ELR (cell line): Measurements from ENCODE around the gene ACOT11.

Source experiments
- DNase-seq: peaks from one replicate; pipeline ENCODE4 v3.0.0-alpha.2; 2015; ENCODE audit warnings: low read depth

The ACOT11 gene

DNA sequence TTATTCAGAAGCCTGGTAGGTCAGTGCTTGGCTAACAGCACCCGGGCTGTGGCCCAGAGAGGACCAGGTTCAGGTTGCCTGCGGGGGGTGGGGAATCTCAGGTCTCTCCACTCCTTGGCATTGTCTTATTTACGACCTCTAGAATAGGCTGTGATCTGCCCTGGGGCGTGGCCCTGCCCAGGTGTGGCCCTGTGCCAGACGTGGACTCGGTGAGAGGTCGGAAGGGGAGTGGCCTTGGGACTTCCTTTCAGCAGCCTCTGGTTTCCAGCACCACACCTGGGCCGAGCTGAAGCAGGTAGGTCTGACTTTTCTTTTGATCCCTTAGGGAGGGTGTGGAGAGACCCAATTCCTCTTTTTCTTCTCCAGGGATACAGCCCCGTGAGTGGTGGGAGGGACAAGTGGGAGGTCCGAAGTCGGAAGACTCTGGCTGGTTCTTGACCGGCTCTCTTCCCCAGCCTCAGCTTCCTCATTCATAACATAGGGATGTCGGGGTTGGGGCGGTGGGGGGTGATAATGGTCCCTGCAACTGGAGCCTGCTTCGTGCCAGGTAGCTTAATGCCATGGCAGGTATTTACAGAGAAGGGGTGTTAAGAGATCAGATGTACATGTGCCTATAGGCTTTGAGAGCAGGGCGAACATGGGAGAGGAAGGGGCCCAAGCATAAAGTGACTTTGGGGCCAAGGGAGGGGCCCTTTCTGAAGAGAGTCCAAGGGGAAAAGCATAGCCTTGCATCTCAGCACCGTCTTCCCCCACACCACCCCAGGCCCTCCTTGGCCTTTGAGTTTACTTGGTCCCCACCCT lies 16.5 kb downstream of the ACOT11 start:
- no peak for DNase-seq

DNA sequence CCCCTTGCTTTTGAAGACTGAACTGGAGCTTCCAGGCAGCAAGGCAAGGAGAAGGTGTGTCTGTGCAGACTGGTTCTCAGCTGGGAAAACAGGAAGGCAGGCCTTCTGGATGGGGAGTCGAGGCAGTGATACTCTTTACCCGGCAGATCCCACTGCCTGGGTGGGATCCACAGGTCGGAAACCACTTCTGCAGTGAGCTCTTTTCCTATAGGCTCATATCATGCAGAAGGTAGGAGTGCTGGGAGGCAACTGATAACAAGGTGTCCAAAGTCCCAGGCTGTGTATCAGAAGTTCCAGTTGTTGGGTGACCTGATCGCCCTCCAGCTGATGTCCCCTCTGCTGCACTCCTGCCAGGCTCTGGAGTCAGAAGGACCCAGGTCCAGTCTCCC lies 17.1 kb downstream of the ACOT11 start:
- DNase-seq: no peak

DNA sequence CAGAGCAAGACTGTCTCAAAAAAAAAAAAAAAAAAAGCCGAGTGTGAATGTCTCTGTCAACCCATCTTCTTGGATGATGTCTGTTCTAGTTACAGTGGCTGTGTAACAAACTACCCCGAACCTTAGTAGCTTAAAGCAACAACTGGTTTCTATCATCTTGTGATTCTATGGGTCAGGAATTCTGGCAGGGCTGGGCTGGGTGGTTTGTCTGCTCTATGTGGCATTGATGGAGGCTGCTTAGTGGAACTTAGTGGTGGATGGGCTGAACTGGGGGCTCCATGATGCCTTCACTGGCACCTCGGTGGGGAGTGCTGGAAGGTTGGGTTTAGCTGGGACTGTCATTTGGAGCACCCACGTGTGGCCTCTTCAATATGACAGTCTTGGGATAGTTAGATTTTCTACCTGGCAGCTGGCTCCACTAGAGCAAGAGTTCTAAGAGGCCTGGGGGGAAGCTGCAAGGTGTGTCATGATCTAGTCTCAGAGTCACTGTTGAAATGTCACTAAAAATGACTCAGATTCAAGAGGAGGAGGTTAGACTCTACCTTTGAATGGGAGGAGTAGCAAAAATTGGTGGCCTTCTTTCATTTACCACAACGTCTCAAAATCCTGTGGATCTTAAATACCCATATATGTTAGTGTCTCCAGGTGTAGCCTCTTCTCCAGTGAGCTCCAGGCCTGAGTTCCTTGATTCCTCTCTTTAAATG lies 18.6 kb downstream of the ACOT11 start:
- no peak for DNase-seq

DNA sequence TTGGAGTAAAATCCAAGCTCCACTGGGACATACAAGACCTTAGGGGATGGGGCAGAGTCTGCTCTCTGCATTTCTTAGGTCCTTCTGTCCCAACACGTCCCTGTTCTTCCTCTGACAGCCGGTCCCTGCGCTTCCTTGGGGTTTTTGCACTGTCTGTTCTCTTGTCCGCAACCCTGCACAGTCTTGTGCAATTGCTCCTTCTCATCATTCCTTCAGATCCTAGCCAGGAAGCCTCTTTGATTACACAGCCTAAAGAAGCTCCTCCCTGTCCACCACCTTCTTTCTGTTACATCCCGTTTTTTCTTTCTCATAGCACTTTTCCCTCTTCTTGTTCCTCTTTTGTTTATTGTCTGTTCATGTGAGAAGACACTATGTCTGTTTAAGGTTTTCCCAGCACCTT lies 19.9 kb downstream of the ACOT11 start:
- DNase-seq: no peak

DNA sequence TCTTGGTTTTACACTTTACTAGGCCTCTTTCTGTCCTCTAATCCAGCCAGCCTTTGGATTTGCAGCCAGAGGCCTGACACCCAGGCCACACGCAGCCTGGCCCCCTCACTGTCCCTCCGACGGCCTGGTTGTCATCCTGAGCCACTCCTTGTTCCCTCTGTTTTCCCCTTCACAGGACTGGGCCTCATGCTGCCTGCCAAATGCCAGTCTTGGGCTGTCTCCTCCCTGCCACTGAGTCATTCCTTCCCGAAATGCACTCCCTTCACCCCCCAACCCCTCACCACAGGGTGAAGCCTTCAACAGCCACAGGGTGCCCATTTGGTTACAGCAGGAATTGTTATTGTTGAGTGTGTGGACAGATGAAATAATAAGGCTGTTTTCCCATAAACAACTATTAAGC lies 21.3 kb downstream of the ACOT11 start:
- no peak for DNase-seq

DNA sequence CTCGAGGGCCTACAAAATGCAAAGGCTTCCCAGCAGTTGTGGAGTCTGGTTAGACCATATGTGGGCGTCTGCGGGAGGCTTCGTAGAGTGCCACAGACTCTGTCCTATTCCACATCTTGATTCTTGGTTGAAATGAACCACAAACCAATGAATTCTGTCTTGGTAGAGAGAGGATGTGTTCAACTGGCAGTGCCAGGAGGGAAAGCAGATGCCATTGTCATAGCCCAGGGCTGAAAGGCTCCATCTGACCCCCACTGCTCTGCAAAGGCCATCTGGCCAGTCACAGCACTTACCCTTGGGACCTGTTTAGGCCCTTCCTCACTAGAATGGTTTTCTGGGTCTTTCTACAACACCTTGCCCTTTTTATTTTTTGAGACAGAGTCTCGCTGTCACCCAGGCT lies 22.1 kb downstream of the ACOT11 start:
- no peak for DNase-seq

DNA sequence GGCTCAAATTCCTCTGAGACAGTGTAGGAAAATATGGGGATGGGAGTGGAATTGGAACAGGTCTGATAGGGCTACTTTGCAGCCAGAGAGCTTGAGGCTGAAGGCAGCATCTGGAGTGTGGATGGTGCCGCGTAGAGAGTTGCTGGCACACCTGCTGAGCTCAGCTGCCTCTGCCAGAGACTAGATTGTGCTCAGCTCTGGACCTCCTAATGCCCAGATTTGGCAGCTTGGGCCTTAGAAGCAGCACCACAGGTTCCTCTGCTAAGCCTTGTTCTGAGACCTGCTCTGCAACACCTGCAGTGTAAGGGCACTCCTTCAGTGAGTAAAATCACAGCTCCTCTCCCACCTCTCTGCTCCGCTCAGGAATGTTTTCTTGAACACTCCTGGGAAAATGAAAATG lies 23.3 kb downstream of the ACOT11 start:
- no peak for DNase-seq

DNA sequence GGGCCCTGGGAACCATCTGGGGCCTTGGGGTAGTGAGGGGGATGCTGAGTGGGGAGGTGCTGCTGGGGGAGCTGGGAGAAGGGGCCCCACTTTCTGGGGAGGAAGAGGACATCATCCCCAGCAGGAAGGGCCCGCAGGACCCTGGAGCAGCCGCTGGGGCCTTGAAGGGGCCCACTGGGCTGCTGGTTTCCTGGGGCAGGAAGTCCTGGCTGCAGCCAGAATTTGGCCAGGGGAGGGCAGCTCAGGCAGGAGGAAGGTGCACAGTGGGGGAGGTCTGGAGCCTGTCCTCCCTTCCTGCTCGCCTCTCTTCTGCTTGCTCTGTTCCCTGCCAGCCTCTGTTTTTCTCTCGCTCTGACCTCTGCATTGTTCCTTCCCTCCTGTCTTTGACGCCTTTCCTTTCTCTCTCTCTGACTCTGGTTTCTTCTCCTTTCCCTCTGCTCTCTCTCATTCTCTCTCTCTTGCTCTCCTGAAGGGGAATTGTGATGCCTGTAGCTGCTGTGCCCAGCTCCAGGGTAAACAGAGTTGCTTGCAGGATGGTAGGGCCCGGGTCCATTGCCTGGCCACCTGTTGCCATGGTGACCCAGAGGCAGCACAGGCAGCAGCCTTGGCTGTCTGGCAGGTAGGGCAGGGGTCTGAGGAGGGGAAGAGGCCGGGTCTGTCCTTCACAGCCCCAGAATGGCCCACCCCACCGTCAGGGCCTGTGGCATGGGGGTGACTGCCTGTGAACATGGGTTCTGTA lies 23.9 kb downstream of the ACOT11 start:
- DNase-seq: peak; percentile 16

DNA sequence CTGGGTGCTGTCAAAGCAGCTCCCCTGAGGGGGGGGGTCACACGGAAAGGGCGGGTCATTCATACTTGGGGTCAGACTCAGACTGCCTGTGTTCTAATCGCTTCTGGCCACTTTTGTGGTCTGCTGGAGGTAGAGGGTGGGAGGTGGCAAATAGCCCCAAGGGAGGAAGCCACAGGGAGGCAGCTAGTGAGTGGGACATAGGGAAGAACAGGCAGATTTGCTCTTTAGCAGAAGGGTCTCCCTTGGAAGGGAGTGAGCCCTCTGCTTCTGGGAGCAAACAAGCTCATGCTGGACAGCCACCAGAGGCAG lies 24.5 kb downstream of the ACOT11 start:
- DNase-seq: no peak

DNA sequence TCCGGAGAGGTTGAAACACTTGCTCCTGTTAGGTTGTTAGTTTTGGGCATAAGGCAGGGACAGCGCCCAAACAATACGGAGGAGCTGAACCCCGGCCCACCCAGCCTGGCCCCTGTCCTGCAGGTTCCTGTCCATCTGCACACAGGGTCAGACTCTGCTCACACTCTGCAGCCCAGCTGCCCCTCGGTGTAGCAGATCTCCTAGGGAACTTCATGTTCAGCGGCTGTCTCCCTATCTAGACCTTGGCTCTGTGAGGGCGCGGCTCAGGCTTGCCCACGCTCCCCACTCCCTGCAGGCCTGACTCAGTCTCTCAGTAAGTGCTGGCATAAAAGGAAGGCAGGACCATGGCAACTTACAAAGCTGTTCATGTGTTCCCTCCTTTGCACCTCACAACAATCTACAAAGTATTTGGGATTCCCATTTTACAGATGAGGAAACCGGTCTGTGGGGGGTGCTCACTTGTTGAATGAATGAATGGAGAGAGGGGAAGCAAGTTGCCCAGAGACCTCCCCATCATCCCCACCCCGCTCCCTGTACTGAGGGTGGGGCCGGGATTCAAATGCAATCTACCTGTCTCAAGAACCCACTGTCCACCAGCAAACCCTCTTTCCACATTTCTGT lies 26.2 kb downstream of the ACOT11 start:
- no peak for DNase-seq

DNA sequence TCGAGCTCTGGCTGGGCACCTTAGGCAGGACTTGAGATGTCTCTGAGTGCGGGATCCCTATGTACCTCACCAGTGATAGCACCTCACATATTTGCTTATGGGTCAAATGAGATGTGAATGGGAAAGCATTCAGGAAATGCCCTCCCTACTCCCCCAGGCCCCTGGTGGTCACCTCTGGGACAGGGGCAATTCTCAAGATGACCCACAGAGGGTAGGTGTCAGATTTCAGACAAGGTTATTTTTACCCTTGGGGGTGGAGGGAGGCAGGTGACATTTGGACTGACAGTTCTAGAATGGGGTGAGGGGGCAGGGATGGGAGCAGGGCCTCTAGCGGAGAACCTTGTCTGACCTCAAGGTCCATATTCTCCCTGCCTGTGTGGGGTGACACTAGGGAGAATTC lies 27.1 kb downstream of the ACOT11 start:
- no peak for DNase-seq

DNA sequence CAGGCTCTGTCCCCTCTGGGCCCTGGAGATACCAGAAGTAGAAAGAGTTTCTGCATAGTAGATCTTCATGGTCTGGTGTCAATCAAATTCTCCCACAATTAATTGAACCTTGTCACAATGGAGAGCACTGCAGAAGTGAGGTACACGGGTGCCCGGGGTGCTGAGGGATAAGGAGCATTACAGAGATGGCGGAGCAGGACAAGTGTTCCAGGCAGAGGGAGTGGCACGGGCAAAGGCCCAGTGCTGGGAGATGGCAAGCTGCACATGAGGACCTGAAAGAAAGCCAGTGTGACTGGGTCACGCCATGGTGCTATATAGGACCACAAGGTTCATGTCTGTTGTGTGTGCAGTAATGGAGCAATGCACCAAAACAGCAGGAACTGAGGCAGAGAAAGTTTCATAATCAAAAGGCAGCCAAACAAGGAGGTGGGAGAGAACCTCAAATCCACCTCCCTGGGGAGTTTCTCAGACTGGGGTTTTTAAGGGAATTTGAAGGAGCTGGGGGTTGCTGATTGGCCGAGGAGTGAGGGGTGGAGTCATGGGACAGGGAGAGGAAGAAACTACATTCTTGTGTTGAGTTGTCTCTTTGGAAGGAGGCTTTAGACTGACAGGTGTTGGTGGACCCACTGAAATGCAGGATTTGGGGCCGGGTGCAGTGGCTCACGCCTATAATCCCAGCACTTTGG lies 27.7 kb downstream of the ACOT11 start:
- no peak for DNase-seq

DNA sequence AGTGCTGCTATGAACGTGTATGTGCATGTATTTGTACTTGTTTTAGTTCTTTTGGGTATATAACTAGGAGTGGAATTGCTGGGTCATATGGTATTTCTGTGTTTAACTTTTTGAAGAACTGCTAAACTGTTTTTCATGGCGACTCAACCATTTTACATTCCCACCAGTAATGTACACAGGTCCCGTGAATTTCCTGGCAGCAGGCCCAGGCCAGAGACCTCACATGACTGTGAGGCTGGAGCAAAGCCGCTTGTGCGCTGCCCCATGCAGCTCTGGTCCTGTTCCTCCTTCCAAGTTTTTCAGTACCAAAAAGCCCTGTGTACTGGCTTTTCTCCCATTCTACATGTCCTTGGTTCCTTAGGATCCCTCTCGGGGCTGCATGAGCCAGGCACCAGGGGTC lies 29.6 kb downstream of the ACOT11 start:
- DNase-seq: peak; percentile 18

DNA sequence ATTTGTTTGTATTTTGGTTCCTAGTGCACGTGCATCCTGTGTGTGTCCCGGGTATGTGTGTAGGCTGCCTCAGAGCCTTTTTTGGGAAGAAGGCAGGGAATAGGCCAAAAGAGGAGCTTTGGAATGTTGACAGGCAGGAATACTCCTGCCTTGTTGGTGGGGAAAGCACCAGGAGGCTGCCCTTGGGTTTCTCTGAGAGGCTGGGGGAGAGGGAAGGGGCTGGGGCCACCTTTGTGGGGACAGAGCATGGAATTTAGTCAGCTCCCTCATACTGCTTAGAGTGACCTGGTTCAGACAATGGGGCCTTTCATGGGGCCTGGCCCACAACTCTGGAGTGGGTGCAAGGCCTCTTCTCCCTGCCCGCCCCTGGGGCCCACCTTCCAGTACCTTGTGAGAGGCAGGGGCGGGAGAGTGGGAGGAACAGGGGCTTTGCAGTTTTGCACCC lies 31.3 kb downstream of the ACOT11 start:
- no peak for DNase-seq

DNA sequence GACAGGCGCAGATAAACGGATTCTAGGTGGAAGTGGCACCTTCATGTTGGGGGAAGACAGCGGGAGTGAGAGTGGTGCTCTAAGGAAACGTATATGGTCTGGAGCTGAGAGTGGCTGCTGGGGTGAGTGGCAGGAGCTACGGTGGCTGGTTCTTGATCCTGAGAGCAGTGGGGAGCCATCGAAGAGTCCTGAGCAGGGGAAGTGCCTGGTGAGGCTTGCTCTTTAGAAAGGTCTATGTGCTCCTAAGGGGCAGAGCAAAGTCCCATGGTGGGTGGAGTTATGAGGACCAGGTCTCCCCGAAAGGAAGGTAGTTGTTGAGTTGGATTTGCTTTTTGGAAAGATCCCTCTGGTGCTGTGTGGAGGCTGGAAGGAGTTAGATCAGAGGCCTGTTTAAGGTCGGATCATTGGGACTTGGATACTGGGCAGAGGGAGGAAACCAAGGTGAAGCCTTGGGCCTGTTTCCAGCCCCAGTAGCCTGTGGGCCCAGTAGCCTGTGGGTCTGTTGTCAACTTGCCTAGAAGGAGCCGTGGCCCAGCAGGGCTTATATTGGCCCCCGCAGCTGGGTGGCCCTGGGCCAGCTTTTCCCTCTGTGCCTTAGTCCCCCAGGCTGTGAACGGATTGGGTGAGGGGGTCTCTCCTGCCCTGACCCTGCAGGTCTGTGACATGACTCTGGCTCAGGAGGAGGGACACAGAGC lies 33.0 kb downstream of the ACOT11 start:
- DNase-seq: no peak

DNA sequence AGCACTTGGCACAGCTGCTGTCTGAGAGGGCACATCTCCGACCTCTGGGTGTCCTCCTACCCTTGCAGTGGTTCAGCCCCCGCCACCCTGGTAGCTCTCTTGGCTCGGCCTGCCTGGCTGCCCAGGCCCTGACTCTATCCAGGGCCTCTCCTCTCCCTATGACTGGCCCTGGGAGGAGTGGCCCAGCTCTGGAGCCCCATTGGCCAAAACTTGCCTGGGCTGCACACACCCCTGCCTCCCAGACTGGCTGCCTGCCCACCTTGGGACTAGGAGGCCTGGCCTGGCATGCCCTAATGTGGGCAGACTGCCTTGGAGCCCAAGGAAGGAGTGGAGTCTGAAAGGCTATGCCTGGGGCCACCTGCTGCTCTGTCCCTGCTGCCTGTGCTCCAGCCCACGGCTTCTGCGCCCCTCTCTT lies 33.6 kb downstream of the ACOT11 start:
- DNase-seq: peak; percentile 45

DNA sequence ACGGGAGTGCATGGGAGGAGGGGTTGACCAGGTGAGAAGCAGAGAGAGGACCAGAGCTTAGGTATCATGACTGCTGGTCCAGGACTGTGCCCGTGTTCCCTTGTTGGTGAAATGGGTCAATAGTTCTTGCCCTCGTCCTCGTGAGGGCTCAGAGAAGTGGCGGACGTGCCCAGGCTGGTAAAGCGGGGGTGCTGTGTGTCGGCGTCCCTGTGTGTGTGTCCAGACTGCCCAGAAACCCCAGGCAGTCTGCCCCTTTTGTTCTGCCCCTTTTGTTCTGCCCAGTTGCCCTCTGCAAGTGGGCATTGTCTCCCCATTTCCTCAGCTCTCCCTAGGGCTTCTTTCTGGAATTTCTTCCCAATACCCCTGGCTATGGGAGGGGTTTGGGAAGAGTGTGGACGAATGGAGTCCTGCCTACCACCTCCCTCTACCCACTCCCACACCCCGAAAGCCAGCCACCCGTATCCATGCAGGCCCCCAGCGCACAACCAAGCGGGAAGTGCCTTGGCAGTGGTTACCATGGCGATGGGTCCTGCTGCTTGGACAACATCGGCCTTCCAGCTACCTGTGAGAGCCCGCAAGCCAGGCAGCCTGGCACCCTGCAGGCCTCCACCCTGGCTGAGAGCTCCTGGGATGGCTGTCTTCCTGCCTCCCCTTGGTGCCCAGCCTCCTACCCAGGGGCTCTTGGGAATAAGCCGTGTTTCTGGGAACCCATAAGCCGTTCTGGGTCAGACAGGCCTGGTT lies 34.7 kb downstream of the ACOT11 start:
- DNase-seq: no peak

DNA sequence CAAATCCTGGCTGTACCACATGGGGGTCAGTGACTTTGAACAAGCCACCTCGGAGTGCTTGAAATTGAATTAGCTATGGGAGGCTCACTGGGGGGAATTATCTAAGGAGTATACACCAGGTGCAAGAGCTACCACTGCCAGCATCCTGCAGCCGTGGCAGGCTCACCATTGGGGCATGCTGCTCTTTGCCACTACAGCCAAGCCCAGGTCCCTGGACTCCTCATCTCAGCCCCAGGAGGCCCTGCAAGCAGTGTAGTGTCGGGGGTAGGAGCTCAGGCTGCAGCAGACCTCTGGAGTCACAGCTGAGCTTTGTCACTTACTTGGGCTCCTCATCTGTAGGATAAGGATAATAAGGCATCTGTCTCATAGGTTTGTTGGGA lies 35.3 kb downstream of the ACOT11 start:
- DNase-seq: no peak

DNA sequence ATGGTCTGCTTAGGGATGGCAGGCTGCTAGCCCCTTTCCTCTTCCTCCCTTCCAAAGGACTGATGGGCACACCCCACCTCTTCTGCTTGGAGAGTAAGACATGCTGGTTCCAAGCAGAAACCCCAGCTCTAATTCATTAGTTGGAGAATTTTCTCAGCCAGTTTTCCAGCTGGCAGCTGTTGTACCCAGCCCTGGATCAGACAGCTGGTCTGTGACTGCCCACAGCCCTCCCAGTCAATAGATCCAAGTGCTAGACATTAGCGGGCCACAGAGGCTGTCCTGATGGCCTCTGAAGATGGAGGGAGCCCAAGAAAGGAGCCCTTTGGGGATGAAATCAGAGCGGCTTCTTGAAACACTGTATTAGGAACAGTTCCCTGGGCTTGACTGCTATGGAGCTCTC lies 35.8 kb downstream of the ACOT11 start:
- DNase-seq: no peak

DNA sequence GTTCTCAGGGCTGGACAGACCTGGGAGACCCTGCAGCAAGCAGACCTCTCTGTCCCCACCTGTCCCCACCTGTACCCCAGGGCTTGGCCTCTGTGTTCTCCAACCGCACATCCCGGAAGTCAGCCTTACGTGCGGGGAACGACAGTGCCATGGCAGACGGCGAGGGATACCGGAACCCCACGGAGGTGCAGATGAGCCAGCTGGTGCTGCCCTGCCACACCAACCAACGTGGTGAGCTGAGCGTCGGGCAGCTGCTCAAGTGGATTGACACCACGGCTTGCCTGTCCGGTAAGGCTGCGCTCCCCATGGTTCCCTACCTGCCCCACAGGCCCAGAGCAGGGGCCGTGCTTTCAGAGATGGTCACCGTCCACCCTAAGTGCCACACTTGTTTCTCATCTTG lies 36.5 kb downstream of the ACOT11 start:
- DNase-seq: no peak
